Neural cell (in vitro differentiated cells): Measurements from ENCODE around the gene RBFOX2. TPM values are rescaled to one million over a fixed set of nuclear protein-coding genes. Genes with fewer than 3 reads are reported as not detected.

Source experiments
- H2AFZ ChIP-seq: fragments of 200-600, 300-800 bp; sonication (generic), shearing (Covaris generic); 2 replicates; pipeline ENCODE4 v1.6.0; 2014; ENCODE audit warnings: low read depth, mild to moderate bottlenecking, antibody characterized with exemption, low read length, moderate library complexity
- H3F3A ChIP-seq: fragments of 200-600 bp; shearing (Covaris generic); 2 replicates; pipeline ENCODE4 v1.6.1; 2016; ENCODE audit warnings: mild to moderate bottlenecking, moderate library complexity, mixed read lengths, antibody characterized with exemption, low read length; ENCODE audit not compliant: insufficient read depth, poor library complexity, severe bottlenecking
- H3K27ac ChIP-seq: fragments of 200-600, 300-800 bp; sonication (generic), shearing (Covaris generic); 2 replicates; pipeline ENCODE4 v1.5.1; 2014; ENCODE audit warnings: mild to moderate bottlenecking, low read length, moderate library complexity
- H3K27me3 ChIP-seq: fragments of 300-800, 200-600 bp; sonication (generic), shearing (Covaris generic); 2 replicates; pipeline ENCODE4 v1.6.0; 2014; ENCODE audit warnings: mild to moderate bottlenecking, low read depth, low read length, moderate library complexity; ENCODE audit not compliant: insufficient read depth
- H3K36me3 ChIP-seq: fragments of 300-800, 200-600 bp; sonication (generic), shearing (Covaris generic); 2 replicates; pipeline ENCODE4 v1.5.1; 2014; ENCODE audit warnings: mild to moderate bottlenecking, antibody characterized with exemption, low read length, moderate library complexity; ENCODE audit not compliant: insufficient read depth
- H3K4me2 ChIP-seq: fragments of 300-800, 200-600 bp; sonication (generic), shearing (Covaris generic); 2 replicates; pipeline ENCODE4 v1.6.0; 2014; ENCODE audit warnings: mild to moderate bottlenecking, low read length
- H3K4me3 ChIP-seq: fragments of 300-800, 200-600 bp; sonication (generic), shearing (Covaris generic); 2 replicates; pipeline ENCODE4 v1.5.1; 2014; ENCODE audit warnings: mild to moderate bottlenecking, low read length, moderate library complexity
- H3K79me2 ChIP-seq: fragments of 200-600 bp; shearing (Covaris generic); replicated peaks from 2 replicates; pipeline ENCODE4 v1.6.0; 2014; ENCODE audit warnings: mild to moderate bottlenecking, low read length, moderate library complexity; ENCODE audit not compliant: insufficient read depth
- H3K9ac ChIP-seq: fragments of 300-800, 200-600 bp; sonication (generic), shearing (Covaris generic); 2 replicates; pipeline ENCODE4 v1.6.1; 2016; ENCODE audit warnings: mild to moderate bottlenecking, low read length, mixed read lengths
- H3K9me2 ChIP-seq: fragments of 200-600 bp; shearing (Covaris generic); 2 replicates; pipeline ENCODE4 v1.6.1; 2016; ENCODE audit warnings: mild to moderate bottlenecking, low read length, mixed read lengths; ENCODE audit not compliant: insufficient read depth
- H3K9me3 ChIP-seq: fragments of 200-600, 300-800 bp; sonication (generic), shearing (Covaris generic); 2 replicates; pipeline ENCODE4 v1.6.1; 2016; ENCODE audit warnings: mild to moderate bottlenecking, mixed run types, low read length, moderate library complexity, mixed read lengths
- H4K20me1 ChIP-seq: fragments of 200-600 bp; shearing (Covaris generic); 2 replicates; pipeline ENCODE4 v1.6.1; 2016; ENCODE audit warnings: mild to moderate bottlenecking, mixed run types; ENCODE audit not compliant: insufficient read depth
- CTCF ChIP-seq: fragments of 450-650 bp; IDR thresholded peaks from 2 replicates; pipeline ENCODE4 v1.5.1; 2014; ENCODE audit warnings: antibody characterized with exemption, mild to moderate bottlenecking, moderate library complexity; ENCODE audit not compliant: poor library complexity, severe bottlenecking
- EP300 ChIP-seq: fragments of 450-650 bp; conservative IDR thresholded peaks from 2 replicates; pipeline ENCODE4 v1.6.1; 2014; ENCODE audit warnings: antibody characterized with exemption, mild to moderate bottlenecking, moderate library complexity; ENCODE audit not compliant: poor library complexity, severe bottlenecking
- EZH2 ChIP-seq: fragments of 200-600, 300-800 bp; shearing (Covaris generic), sonication (generic); IDR thresholded peaks from 2 replicates; pipeline ENCODE4 v1.6.1; 2014; ENCODE audit warnings: antibody characterized with exemption, low read length, borderline replicate concordance, mild to moderate bottlenecking; ENCODE audit not compliant: insufficient read depth, poor library complexity, severe bottlenecking
- MXI1 ChIP-seq: fragments of 450-650 bp; conservative IDR thresholded peaks from 2 replicates; pipeline ENCODE4 v1.6.1; 2014; ENCODE audit warnings: antibody characterized with exemption, mild to moderate bottlenecking; ENCODE audit not compliant: poor library complexity, severe bottlenecking
- POLR2AphosphoS5 ChIP-seq: IDR thresholded peaks from 2 replicates; pipeline ENCODE4 v1.6.1; 2012
- RAD21 ChIP-seq: fragments of 450-650 bp; conservative IDR thresholded peaks from 2 replicates; pipeline ENCODE4 v1.6.1; 2014; ENCODE audit warnings: antibody characterized with exemption, mild to moderate bottlenecking, moderate library complexity
- SMC3 ChIP-seq: fragments of 450-650 bp; conservative IDR thresholded peaks from 2 replicates; pipeline ENCODE4 v1.6.1; 2014; ENCODE audit warnings: antibody characterized with exemption, mild to moderate bottlenecking, moderate library complexity; ENCODE audit not compliant: poor library complexity
- TAF1 ChIP-seq: IDR thresholded peaks from 2 replicates; pipeline ENCODE4 v1.6.1; 2012; ENCODE audit warnings: low read depth
- polyA plus RNA-seq: library from polyadenylated mRNA; depleted of rRNA; stranded (reverse); fragments of >200 nt; gene quantifications from 2 replicates; pipeline ENCODE4 v1.2.3, GENCODE V29; 2014
- TF ChIP-seq, protein P1 (sequence below): IDR thresholded peaks from 2 replicates; pipeline ENCODE4 v1.6.1; 2012; ENCODE audit warnings: borderline replicate concordance

The RBFOX2 gene
- polyA plus RNA-seq, 1 donor from 2014 or later: 529 TPM

- H3K79me2 ChIP-seq: no peaks in the 10 kb centered on the region
- H3K4me3 ChIP-seq: no peak overlapping the region
- H3K9me2 ChIP-seq: no peaks in the 10 kb centered on the region
- H3K9me3 ChIP-seq: no peaks in the 10 kb centered on the region
- no peaks in the 10 kb centered on the region for H3K27me3 ChIP-seq
- H2AFZ ChIP-seq: no peak overlapping the region
- H3K36me3 ChIP-seq: no peaks in the 10 kb centered on the region
- H4K20me1 ChIP-seq: no peaks in the 10 kb centered on the region
- H3K4me2 ChIP-seq: no peak overlapping the region
- TF ChIP-seq EZH2: no peak
- TF ChIP-seq EP300: no peak
- TF ChIP-seq MXI1: no peak
- TF ChIP-seq TAF1: no peak
- TF ChIP-seq RAD21: no peak
- TF ChIP-seq POLR2AphosphoS5: no peak
- TF ChIP-seq, protein P1, sequence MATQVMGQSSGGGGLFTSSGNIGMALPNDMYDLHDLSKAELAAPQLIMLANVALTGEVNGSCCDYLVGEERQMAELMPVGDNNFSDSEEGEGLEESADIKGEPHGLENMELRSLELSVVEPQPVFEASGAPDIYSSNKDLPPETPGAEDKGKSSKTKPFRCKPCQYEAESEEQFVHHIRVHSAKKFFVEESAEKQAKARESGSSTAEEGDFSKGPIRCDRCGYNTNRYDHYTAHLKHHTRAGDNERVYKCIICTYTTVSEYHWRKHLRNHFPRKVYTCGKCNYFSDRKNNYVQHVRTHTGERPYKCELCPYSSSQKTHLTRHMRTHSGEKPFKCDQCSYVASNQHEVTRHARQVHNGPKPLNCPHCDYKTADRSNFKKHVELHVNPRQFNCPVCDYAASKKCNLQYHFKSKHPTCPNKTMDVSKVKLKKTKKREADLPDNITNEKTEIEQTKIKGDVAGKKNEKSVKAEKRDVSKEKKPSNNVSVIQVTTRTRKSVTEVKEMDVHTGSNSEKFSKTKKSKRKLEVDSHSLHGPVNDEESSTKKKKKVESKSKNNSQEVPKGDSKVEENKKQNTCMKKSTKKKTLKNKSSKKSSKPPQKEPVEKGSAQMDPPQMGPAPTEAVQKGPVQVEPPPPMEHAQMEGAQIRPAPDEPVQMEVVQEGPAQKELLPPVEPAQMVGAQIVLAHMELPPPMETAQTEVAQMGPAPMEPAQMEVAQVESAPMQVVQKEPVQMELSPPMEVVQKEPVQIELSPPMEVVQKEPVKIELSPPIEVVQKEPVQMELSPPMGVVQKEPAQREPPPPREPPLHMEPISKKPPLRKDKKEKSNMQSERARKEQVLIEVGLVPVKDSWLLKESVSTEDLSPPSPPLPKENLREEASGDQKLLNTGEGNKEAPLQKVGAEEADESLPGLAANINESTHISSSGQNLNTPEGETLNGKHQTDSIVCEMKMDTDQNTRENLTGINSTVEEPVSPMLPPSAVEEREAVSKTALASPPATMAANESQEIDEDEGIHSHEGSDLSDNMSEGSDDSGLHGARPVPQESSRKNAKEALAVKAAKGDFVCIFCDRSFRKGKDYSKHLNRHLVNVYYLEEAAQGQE: no peak
- no peak for TF ChIP-seq CTCF
- no peak for TF ChIP-seq SMC3
- H3F3A ChIP-seq: no peaks in the 10 kb centered on the region
- no peak overlapping the region for H3K27ac ChIP-seq
- H3K9ac ChIP-seq: no peak overlapping the region
Measured at GRCh38 chr22:35988030-35988429, 40.6 kb downstream of the RBFOX2 start.

DNA sequence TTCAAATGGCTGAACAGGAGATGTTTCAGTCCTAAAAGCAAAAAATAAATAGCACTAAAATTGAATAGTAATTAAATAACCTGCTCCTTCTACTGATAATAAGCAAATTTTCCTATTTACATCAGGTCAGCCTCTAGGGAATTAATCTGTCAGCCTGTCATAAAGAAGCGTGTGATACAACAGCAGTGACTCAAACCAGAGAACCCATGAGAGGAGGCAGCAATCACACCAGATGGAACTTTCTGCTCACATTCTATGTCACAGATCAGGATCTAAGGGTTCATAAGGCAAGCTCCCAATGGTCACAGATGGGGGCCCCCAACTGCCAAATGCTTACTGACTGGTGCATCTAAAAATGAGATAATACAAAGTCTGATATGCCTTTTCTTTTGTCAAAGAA is 41.1 kb downstream of the RBFOX2 start:
- no peaks in the 10 kb centered on the region for H3K27me3 ChIP-seq
- H3F3A ChIP-seq: no peaks in the 10 kb centered on the region
- no peaks in the 10 kb centered on the region for H3K9me2 ChIP-seq
- no peaks in the 10 kb centered on the region for H3K79me2 ChIP-seq
- no peaks in the 10 kb centered on the region for H3K9me3 ChIP-seq
- H2AFZ ChIP-seq: no peak overlapping the region
- H3K36me3 ChIP-seq: no peaks in the 10 kb centered on the region
- no peak overlapping the region for H3K4me2 ChIP-seq
- no peaks in the 10 kb centered on the region for H4K20me1 ChIP-seq
- no peak overlapping the region for H3K9ac ChIP-seq
- no peak overlapping the region for H3K4me3 ChIP-seq
- H3K27ac ChIP-seq: no peak overlapping the region
- TF ChIP-seq SMC3 (no peak), TAF1 (no peak), POLR2AphosphoS5 (no peak), EP300 (no peak), RAD21 (no peak), MXI1 (no peak), CTCF (no peak), EZH2 (no peak)
- TF ChIP-seq, protein P1: no peak
